GM18498 (cell line): ENCODE data around the gene TMEM132C.

ENCODE experiments used
- ATAC-seq: cut with Tn5 transposase; IDR thresholded peaks from one replicate; pipeline ENCODE4 v1.9.1; 2021; ENCODE audit warnings: mild to moderate bottlenecking, moderate library complexity; ENCODE audit not compliant: unreplicated experiment

TMEM132C gene

DNA sequence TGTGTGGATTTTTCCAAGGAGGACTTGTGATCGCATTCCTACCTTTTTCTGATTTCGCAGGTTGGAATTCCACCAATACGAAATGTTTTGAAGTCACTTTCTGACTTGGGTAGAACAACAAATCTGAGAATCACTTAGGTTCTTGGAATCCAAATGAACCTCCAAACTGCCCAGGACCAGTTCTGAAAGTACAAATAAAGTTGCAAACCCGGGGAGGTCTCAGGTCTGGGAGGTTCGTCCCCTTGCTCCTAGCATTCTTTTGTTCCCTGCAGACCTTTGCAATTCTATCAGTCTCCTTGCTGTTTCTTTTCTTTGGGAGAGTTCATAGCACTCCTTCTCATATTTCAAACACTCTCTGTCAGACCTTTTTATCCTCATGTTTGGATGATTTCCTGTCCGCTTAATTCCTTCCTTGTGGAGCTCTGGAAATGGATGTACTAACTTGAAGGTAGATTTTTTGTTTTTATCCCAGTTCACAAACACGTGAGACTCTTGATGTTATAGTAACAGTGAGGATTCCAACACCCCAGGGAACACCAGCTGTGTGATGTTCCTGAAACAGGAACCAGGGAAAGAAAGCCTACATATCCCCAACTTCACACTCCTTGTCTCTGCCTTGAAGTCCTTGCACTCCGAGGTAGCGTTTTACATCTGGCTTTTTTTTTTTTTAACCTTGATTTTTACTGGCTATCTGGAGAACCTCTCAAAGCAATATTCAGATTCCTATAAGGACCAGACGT lies 70.6 kb downstream of the TMEM132C start:
- ATAC-seq = no peak

DNA sequence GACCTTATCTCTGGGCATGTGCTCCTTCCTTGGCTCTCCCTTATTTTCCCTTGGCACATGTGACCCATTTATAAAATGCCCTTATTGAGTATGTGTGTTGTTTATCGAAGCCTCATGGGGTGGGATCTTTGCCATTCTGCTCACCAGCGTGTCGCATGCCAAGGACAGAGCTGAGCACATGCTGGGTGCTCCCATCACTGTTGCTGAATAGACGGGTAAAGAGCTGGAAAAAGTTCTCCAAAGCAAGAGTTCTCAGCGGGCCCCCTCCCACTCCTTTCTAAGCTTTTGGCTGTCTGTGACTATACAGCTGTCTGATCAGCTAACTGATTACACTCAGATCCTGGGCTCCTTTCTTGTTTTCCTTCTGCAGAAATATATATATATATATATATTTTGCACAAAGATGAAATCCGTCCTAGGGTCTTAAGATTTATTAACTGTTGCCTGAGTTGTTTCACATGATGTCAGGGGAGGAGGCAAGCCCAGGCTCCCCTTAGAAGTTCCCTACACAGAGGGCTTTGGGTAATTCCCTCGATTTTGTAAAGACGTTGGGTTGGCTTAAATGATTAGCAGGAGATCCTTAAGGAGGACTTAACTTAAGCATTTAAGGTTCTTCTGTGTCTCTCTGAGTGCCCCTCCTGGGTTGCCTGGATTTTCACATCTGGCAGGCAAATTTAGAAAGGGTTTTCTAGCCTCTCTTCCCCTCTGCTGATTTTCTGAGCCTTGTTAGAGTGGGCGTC lies 71.6 kb downstream of the TMEM132C start:
- no peak for ATAC-seq

DNA sequence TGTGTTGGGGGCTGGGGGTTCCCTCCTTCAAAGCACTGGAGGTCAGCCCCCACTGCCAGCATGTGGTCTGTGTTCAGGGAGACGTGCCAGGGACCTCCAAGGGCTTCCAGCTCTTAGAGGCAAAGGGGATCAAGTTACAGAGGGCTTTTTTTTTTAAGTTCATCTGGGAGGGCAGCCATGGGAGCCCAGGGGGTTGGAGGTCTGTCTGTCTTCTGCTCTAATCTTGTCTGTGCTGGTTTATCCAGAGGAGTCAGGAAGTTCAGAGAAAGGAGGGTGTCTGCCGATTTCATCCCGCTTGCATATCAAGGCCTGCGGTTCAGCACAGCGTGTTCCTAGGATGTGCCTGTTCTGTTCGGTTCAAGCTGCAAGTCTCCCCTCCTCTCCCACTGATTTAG lies 72.2 kb downstream of the TMEM132C start:
- ATAC-seq = no peak

DNA sequence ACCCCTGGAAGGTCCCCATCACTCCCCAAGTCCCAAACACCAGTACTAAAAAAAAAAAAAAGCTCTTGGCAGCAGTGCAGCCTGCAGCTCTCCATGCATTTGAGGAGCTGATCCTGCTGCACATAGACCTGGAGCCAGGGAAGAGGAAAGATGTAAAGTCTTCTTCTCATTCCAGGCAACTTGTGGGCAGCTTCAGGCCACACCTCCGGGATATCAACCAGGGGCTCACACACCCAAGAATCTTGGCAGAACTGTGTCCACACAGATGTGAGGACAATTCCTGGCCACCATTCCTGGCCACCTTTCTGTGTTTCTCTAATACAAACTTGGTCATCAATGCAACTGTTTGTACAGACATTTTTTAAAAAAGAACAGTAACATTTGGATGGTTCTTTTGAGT lies 72.7 kb downstream of the TMEM132C start:
- ATAC-seq = no peak

DNA sequence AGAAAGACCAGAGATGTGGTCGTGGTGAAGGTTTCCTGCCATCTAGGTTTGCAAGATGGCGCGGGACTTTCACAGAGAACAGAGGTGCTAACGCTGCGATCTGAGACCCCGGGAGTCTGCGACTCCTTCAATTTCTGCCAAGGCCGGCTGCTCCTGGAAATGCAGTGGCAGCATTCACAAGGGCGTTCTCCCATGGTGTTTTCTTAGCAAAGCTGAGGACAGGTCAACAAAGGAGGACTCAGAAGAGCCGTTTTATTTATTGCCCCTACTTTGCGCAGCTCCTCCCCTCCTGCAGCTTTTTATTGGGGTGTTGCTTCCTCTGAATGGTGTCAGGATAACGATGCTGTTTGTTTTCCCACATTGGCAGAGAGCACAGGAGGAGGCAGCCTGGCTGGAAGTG lies 86.3 kb downstream of the TMEM132C start:
- no peak for ATAC-seq

DNA sequence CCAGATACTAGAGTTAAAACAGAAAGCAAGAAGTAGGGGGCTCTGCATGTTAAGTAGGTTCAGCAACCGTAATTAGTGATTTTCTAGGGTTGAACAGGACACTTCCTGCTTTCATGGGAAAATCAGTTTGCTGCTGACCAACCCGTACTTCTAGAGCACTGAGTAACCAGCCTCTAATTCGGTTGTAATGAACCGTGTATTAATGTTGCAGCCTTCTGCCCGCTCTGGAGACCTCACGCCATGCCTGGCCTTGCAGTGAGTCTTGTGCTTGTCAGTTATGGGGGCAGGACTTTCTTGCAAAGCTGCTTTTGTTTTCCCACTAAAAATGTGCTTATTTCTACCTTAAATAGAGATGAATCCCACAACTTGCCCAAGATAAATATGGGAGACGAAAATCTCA lies 89.6 kb downstream of the TMEM132C start:
- ATAC-seq = no peak

DNA sequence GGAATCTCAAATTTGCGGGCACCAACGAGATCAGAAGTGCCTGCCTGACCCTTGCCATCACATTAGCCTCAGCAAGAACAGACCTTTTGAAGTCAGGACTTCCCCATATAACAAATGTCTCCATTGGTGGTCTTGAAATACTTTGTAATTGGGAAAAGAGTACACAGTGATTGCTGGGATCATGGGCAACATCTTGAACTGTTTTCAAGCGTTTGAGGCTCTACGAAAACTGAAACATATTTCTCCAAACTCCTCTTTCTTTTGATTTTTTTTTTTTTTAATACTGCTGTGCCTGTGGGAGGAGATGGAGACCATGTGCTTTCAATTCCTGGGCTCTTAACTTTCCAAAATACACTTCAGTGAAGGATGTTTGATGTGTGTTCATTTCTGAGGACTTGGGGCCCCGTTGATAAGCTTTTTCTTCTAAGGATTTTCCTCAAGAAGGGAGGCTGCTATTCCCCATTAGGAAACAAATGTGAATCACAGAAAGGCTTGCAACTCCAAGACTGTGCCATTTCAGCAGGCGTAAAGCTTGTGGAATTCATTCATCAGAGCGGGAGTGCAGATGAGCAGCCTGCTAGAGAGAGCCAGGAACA lies 94.5 kb downstream of the TMEM132C start:
- no peak for ATAC-seq

DNA sequence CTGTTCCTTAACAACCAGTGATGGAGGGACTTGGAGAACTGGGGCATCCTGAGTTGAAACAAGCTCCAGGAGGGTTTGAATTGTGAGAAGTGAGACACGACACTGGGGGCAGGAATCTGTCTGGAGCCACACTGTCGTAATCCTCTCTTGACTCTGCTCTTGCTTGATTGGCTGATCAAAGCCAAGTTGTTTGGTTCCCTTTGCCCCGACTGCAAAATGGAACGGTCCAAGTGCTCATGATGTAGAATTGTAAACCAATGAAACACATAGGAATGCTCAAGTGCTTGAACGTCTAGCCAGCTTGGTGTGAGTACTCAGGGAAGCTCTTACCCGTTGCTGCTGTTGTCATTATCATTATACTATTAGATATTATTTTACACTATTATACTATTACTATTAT lies 98.1 kb downstream of the TMEM132C start:
- no peak for ATAC-seq

DNA sequence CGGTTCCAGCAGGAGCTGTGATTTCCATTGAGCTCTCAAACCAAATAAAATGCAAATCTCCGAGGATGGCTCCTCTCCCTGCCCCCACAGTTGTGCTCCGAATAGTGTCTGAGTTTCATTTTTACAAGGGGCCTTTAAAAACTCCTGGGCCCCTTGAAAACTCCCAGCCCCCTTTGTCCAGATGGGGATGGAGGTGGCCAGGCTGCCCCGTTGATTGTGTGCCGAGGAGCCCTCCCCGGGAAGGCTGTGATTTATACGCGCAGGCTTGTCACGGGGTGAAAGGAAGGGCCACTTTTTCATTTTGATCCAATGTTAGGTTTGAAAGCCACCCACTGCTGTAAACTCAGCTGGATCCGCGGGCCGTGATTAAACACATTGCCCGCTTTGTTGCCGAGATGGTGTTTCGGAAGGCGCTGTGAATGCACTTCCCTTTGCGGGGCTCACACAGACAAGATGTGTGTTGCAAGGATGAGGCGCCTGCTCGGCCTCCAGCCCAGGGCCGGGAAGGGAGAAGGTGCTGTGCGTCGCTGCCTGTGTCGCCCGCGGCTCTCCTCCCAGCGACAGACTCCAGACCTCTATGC lies 98.8 kb downstream of the TMEM132C start:
- ATAC-seq = no peak

DNA sequence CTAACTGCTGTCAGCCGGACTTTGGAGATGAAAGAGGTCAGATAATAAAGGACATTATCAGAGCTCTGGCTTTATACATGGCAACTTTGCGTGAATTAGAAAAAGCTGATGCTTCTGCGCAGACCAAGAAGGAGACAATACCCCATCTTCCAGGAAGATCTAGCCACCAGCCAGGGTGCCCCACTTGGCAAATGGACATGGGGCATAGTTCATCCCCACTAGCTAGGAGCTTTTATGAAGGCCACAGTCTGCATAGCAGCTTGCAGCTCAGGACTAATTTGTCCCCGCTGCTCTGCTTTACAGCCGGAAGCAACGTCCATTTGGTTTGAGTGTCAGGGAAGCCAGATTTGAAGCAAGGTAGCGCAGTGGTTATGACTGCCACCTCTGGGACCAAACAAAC lies 101.0 kb downstream of the TMEM132C start:
- no peak for ATAC-seq

DNA sequence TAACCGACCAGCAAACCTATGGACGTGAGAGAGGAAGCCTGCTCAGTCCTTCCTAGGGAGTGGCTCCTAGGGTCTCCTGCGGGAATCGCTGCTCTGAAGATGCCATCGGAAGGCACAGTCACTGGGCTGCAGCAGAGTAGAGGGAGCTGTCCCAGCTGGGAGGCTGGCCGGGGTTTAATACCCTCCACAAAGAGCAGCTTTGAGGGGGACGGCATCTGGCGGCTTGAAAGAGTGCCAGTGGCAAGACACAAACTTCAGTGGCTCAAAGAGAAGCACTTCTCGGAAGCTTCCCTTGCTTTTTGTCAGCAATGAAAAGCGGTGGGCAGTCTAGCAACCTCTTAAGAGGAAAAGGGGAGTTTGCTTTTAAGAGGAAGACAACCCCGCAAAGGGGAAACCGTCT lies 114.6 kb downstream of the TMEM132C start:
- no peak for ATAC-seq

DNA sequence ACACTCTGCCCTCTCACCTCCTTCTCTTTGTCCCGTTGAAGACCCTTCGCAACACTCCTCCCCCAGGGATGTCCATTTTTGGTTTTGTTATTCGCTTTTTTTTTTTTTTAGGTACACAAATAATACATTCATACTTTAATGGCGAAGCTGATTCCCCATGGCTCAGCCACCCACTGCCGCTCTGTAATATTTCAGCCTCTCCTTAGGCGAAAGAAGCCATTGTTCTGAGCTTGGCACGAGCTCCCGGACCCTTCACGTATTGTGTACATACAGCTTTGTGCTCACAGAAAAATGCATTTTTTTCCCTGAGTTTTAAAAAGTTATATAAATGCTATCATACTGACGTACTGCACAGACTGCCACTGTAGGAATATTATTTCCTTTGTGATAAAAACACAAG lies 115.0 kb downstream of the TMEM132C start:
- ATAC-seq = no peak

DNA sequence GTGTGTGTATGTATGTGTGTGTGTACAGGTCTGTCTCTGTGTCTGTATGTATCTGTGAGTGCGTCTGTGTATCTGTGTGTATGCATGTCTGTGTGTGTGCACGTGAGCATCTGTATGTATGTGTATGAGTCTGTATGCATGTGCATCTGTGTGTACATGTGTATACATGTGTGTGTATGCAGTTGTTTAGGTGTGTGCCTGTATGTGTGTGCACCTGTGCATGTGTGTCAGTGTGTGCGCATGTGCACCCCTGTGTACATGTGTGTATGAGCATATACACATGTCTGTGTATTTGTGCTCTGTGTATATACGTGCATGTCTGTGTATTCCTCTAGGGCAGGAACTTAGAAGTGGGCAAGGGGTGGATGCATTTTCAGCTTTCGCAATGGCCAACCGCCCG lies 116.0 kb downstream of the TMEM132C start:
- ATAC-seq = no peak

DNA sequence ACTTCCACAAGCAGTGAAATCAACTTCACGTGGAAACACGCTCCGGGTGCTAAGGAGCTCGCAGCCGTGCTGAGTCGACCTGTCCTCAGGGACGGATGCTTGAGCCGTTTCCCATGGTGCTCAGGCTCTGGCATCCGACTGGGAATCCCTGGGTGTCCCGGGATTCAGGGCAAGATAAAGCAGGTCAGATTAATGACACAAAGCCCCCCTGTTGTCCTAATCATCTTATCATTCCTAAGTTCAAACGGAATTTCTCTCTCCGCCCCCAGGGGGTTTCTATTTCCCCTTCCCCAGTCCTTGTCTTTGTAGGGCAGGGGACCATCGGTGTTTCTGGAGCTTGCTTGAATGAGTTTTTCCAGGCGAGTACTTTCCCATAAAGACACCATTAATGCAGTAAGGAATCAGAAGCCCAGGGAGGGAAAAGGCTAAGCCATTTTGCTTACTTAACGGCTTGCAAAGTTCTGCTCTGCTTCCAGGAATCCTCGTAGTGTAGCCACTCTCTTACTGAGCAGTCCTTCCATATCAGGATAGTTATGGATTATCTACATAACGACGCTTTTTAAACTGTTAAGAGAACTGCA lies 116.5 kb downstream of the TMEM132C start:
- ATAC-seq = no peak

DNA sequence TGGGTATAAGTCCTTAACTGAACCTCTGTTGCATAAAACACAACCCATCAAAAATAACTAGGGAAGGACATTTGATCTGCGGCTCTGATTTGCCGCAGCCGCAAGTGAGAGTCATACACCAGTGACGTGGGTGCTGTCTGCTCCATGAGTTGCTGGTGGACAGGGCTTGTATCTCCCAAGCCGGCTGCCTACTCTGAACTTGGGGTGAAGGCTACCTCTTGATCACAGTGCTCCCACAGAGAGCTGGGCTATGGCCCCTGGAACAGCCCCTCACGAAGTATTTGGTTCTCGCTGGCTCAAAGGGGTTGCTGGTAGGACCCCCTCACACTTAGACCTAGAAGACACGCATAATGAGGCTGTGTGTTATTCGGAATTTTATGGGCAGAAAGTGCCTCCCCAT lies 118.8 kb downstream of the TMEM132C start:
- no peak for ATAC-seq

DNA sequence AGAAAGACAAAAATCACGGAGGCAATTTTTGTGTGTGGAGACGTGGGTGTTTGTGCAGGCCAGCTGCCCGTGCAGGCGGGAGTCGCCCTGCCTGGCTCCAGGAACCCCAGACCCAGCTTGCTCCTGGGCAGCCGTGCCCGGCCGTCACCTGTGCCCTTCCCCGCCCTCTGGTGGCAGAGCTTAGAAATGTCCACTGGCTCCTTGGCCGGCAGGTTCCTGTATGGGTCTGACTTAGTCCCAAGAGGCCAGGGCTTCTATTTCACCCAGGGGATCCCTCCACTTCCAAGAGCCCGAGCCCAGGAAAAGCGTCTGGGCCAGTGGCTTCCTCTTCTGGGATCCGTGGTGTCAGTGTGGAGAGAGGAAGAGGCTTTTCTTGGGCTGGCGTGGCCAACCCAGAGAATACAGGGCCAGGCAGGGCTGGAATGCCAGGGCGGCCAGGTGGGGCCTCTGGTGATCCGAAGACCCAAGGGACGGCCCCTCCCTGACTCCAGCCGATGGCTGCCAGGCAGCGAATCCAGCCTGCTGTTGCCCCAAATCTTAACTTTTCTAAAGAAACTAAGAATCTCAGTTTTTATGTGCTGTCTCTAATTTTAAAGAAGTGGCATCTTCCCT lies 120.9 kb downstream of the TMEM132C start:
- ATAC-seq = peak; percentile 77

DNA sequence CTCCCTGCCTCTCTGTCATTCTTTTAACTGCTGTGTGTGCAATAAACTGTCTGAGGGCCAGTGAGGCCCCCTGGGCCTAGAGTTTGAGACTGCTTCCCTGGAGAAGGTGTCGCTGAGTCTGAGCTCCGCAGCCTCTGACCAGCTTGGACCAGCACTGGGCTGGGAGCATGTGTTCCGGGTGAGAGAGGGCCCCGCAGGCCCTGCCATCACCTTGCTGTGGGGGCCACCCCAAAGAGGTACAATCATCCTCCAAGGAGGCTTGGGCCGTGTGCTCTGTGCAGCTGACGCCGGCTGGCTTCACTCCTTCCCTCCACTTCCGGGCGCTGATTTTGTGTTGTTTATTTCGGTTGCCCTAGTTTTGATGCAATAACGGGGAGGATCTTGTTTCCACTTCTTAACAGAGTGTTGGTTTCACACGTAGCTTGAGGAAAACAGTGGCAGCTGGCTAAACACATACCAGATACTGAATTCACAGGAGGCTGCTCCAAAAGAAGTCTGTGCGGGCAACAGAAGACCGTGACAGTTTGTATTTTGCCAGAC lies 121.6 kb downstream of the TMEM132C start:
- no peak for ATAC-seq

DNA sequence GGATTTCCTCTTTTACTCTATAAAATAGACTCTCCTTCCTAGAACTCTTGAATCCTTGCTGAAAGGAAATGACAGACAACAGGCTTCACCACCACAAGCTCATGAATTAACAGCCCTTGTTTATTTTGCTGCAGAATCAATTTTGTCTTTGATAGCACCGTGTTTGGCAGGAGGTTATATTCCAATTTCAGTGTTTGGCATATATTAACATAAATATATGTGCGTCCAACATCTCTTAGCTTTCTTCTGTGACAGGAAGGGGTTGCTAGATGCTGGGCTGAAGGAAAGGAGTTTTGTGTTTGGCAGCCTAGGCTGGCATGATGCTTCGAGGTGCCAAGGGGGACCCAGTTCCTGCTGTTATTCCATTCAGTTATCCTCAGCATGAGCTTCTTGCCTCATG lies 126.4 kb downstream of the TMEM132C start:
- no peak for ATAC-seq

DNA sequence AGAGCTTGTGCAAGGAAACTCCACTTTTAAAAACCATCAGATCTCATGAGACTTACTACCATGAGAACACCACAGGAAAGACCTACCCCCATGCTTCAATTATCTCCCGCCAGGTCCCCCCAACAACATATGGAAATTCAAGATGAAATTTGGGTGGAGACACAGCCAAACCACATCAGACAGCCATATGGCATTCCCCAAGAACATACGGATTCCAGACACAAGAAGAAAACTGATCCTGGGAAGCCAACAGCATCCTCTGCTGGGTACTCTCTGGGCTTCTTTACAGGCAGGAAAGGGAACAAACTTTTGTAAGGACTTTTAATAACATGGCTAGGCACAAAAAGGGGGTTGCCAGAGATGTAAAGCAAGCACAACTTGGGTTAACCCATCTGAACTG lies 127.2 kb downstream of the TMEM132C start:
- ATAC-seq = no peak

DNA sequence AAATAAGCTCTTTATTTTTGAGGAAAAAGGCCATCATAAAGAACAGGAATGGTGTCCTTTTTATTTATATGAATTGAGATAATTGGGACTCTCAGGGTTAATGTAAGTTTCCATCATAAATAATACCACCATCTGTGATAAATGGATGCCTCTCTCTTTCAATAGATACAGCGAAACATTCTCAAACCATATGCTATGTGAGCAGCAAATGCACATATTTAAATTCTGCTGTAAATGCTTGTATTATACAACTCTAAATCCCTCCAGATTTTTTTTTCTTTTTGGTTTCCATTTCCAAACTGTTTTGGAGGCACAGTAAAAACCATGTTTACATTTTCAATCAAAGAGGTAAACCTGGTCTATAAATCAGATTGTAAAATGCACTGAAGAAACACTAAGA lies 132.3 kb downstream of the TMEM132C start:
- ATAC-seq = no peak
